ENCODE measurements around the gene CCDC149. TPM values are rescaled to one million over a fixed set of nuclear protein-coding genes. Genes with fewer than 3 reads are reported as not detected.

Gene CCDC149
- total and polyA plus RNA-seq, 5 donors from 2014 or later, result not detected

- DNase-seq (no peak), ATAC-seq (ENCODE audit: low read depth in 2 of 2) (no peak)
- Mint-ChIP-seq H3K4me1 (no peaks in the 10 kb centered on the region), H3K27me3 (peaks cover 21% of the 10 kb centered on the region), H3K36me3 (no peaks in the 10 kb centered on the region), H3K4me3 (no peak overlapping the region), H3K27ac (no peak overlapping the region), H3K9me3 (peaks cover 0 to 2% (median 0%) of the 10 kb centered on the region in 7 donors)
- Histone ChIP-seq H3K4me1 (ENCODE audit: control insufficient read depth, insufficient read depth, low read length, poor library complexity, severe bottlenecking) (no peaks in the 10 kb centered on the region), H3K4me3 (ENCODE audit: low read depth, low read length) (no peak overlapping the region), H3K27me3 (ENCODE audit: control insufficient read depth, insufficient read depth, low read length) (no peaks in the 10 kb centered on the region), H3K9me3 (ENCODE audit: control insufficient read depth in 2 of 2, low read length in 2 of 2) (no peaks in the 10 kb centered on the region), H3K27ac (ENCODE audit: insufficient read depth, low read length, poor library complexity, severe bottlenecking) (no peak overlapping the region), H3K36me3 (ENCODE audit: control insufficient read depth, insufficient read depth, low read length) (no peaks in the 10 kb centered on the region)
These were observed 106.4 kb downstream of the CCDC149 start for GRCh38 chr4:24806206-24806990.

- peaks cover 5% of the 10 kb centered on the region for H3K27me3 ChIP-seq (ENCODE audit: control insufficient read depth, insufficient read depth, low read length)
- H3K4me3 ChIP-seq (ENCODE audit: low read depth, low read length), result no peak overlapping the region
- Mint-ChIP-seq H3K9me3 (peaks cover 0 to 2% (median 0%) of the 10 kb centered on the region in 7 donors), H3K27ac (no peak overlapping the region), H3K4me3 (no peak overlapping the region), H3K27me3 (peaks cover 27% of the 10 kb centered on the region), H3K36me3 (no peaks in the 10 kb centered on the region), H3K4me1 (no peaks in the 10 kb centered on the region)
- H3K27ac ChIP-seq (ENCODE audit: insufficient read depth, low read length, poor library complexity, severe bottlenecking), result no peak overlapping the region
- no peak for ATAC-seq (ENCODE audit: low read depth in 2 of 2)
- no peak for DNase-seq
- H3K9me3 ChIP-seq (ENCODE audit: control insufficient read depth in 2 of 2, low read length in 2 of 2), result no peaks in the 10 kb centered on the region
- H3K4me1 ChIP-seq (ENCODE audit: control insufficient read depth, insufficient read depth, low read length, poor library complexity, severe bottlenecking), result no peaks in the 10 kb centered on the region
- no peaks in the 10 kb centered on the region for H3K36me3 ChIP-seq (ENCODE audit: control insufficient read depth, insufficient read depth, low read length)
These were observed 107.3 kb downstream of the CCDC149 start for GRCh38 chr4:24805566-24805965.

DNA sequence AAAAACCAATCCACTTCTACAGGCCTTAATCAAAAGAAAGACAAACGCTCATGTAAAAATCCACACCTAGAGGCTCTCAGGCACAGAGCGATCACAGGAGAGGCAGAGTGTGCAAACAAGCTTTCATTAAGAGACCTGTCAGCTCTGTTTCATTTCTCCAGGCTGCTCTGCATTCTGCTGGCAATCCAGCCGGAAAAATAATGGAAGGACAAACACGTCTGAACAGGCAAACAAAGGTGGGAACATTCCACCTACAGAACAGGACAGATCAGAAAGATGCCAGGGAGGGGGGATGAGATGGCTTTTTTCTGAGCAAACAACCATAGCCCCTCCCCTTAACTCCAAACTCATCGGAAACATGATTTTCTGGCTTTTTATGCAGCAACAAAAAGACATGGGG lies 107.8 kb downstream of the CCDC149 start:
- Mint-ChIP-seq H3K9me3 (peaks cover 0 to 2% (median 0%) of the 10 kb centered on the region in 7 donors), H3K4me1 (no peaks in the 10 kb centered on the region), H3K4me3 (no peak overlapping the region), H3K36me3 (no peaks in the 10 kb centered on the region), H3K27ac (no peak overlapping the region), H3K27me3 (peaks cover 28% of the 10 kb centered on the region)
- ATAC-seq (ENCODE audit: low read depth in 2 of 2), result no peak
- H3K9me3 ChIP-seq (ENCODE audit: control insufficient read depth in 2 of 2, low read length in 2 of 2), result no peaks in the 10 kb centered on the region
- peaks cover 5% of the 10 kb centered on the region for H3K27me3 ChIP-seq (ENCODE audit: control insufficient read depth, insufficient read depth, low read length)
- no peak overlapping the region for H3K4me3 ChIP-seq (ENCODE audit: low read depth, low read length)
- no peak overlapping the region for H3K27ac ChIP-seq (ENCODE audit: insufficient read depth, low read length, poor library complexity, severe bottlenecking)
- no peaks in the 10 kb centered on the region for H3K4me1 ChIP-seq (ENCODE audit: control insufficient read depth, insufficient read depth, low read length, poor library complexity, severe bottlenecking)
- no peak for DNase-seq
- no peaks in the 10 kb centered on the region for H3K36me3 ChIP-seq (ENCODE audit: control insufficient read depth, insufficient read depth, low read length)

- ATAC-seq (ENCODE audit: low read depth in 2 of 2) (no peak), DNase-seq (no peak)
- Histone ChIP-seq H3K27ac (ENCODE audit: insufficient read depth, low read length, poor library complexity, severe bottlenecking) (no peak overlapping the region), H3K4me3 (ENCODE audit: low read depth, low read length) (no peak overlapping the region), H3K36me3 (ENCODE audit: control insufficient read depth, insufficient read depth, low read length) (no peaks in the 10 kb centered on the region), H3K27me3 (ENCODE audit: control insufficient read depth, insufficient read depth, low read length) (peaks cover 5% of the 10 kb centered on the region), H3K4me1 (ENCODE audit: control insufficient read depth, insufficient read depth, low read length, poor library complexity, severe bottlenecking) (no peaks in the 10 kb centered on the region), H3K9me3 (ENCODE audit: control insufficient read depth in 2 of 2, low read length in 2 of 2) (no peaks in the 10 kb centered on the region)
- no peaks in the 10 kb centered on the region for H3K4me1 Mint-ChIP-seq
- H3K36me3 Mint-ChIP-seq, result no peaks in the 10 kb centered on the region
- peaks cover 0 to 7% (median 2%) of the 10 kb centered on the region in 7 donors for H3K9me3 Mint-ChIP-seq
- no peak overlapping the region for H3K4me3 Mint-ChIP-seq
- H3K27ac Mint-ChIP-seq, result no peak overlapping the region
- H3K27me3 Mint-ChIP-seq, result peaks cover 39% of the 10 kb centered on the region
These were observed 110.2 kb downstream of the CCDC149 start for GRCh38 chr4:24802648-24803047.

DNA sequence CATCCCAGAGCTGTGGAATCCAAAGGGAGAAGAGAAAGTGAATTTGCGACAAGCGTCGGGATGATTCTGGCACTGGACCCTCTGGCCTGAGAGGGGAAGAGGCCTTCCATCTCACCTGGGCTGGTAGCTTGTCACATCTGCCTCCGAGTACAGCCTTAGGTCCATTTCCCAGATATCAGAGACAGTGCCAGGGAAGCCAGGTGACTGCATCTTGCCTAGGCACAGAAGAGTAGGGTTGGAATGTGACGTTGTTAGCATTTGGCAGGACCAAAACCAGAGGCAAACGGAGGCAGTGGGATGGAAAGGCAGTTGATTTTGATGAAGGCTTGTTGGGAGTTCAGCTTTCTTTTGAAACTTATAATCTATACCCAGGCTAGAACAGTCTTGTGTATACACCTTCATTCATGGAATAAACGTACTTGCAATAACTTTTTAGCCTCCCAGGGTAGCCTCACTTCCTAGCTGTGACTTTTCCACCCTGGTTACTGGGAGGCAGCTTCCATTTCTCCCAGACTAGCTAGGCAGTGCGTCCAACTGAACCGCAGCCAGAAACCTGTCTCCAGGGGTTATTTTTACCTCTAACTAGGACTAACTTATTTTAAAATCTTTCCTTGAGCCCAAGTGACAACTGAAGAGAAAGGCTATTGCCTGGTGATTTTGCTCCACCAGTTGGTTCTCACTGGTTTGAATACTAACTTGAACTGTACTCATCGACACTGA lies 111.5 kb downstream of the CCDC149 start:
- Histone ChIP-seq H3K36me3 (ENCODE audit: control insufficient read depth, insufficient read depth, low read length) (no peaks in the 10 kb centered on the region), H3K27ac (ENCODE audit: insufficient read depth, low read length, poor library complexity, severe bottlenecking) (no peak overlapping the region), H3K27me3 (ENCODE audit: control insufficient read depth, insufficient read depth, low read length) (peaks cover 5% of the 10 kb centered on the region), H3K4me1 (ENCODE audit: control insufficient read depth, insufficient read depth, low read length, poor library complexity, severe bottlenecking) (no peaks in the 10 kb centered on the region), H3K9me3 (ENCODE audit: control insufficient read depth in 2 of 2, low read length in 2 of 2) (no peaks in the 10 kb centered on the region), H3K4me3 (ENCODE audit: low read depth, low read length) (no peak overlapping the region)
- no peak overlapping the region for H3K27ac Mint-ChIP-seq
- ATAC-seq (ENCODE audit: low read depth in 2 of 2) (no peak), DNase-seq (no peak)
- H3K36me3 Mint-ChIP-seq, result no peaks in the 10 kb centered on the region
- H3K4me3 Mint-ChIP-seq, result no peak overlapping the region
- no peaks in the 10 kb centered on the region for H3K4me1 Mint-ChIP-seq
- peaks cover 0 to 7% (median 2%) of the 10 kb centered on the region in 7 donors for H3K9me3 Mint-ChIP-seq
- peaks cover 39% of the 10 kb centered on the region for H3K27me3 Mint-ChIP-seq

- Histone ChIP-seq H3K27ac (ENCODE audit: insufficient read depth, low read length, poor library complexity, severe bottlenecking) (no peak overlapping the region), H3K4me3 (ENCODE audit: low read depth, low read length) (no peak overlapping the region), H3K9me3 (ENCODE audit: control insufficient read depth in 2 of 2, low read length in 2 of 2) (no peaks in the 10 kb centered on the region), H3K36me3 (ENCODE audit: control insufficient read depth, insufficient read depth, low read length) (no peaks in the 10 kb centered on the region), H3K4me1 (ENCODE audit: control insufficient read depth, insufficient read depth, low read length, poor library complexity, severe bottlenecking) (no peaks in the 10 kb centered on the region), H3K27me3 (ENCODE audit: control insufficient read depth, insufficient read depth, low read length) (peaks cover 5% of the 10 kb centered on the region)
- peaks cover 44% of the 10 kb centered on the region for H3K27me3 Mint-ChIP-seq
- H3K27ac Mint-ChIP-seq, result no peak overlapping the region
- DNase-seq (no peak), ATAC-seq (ENCODE audit: low read depth in 2 of 2) (no peak)
- no peaks in the 10 kb centered on the region for H3K36me3 Mint-ChIP-seq
- H3K4me1 Mint-ChIP-seq, result no peaks in the 10 kb centered on the region
- peaks cover 0 to 7% (median 1%) of the 10 kb centered on the region in 7 donors for H3K9me3 Mint-ChIP-seq
- H3K4me3 Mint-ChIP-seq, result no peak overlapping the region
These were observed 112.4 kb downstream of the CCDC149 start for GRCh38 chr4:24800325-24800895.

DNA sequence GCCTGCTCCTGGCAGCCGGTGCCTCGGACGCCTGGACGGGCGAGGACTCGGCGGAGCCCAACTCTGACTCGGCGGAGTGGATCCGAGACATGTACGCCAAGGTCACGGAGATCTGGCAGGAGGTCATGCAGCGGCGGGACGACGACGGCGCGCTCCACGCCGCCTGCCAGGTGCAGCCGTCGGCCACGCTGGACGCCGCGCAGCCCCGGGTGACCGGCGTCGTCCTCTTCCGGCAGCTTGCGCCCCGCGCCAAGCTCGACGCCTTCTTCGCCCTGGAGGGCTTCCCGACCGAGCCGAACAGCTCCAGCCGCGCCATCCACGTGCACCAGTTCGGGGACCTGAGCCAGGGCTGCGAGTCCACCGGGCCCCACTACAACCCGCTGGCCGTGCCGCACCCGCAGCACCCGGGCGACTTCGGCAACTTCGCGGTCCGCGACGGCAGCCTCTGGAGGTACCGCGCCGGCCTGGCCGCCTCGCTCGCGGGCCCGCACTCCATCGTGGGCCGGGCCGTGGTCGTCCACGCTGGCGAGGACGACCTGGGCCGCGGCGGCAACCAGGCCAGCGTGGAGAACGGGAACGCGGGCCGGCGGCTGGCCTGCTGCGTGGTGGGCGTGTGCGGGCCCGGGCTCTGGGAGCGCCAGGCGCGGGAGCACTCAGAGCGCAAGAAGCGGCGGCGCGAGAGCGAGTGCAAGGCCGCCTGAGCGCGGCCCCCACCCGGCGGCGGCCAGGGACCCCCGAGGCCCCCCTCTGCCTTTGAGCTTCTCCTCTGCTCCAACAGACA lies 113.1 kb downstream of the CCDC149 start:
- Histone ChIP-seq H3K36me3 (ENCODE audit: control insufficient read depth, insufficient read depth, low read length) (no peaks in the 10 kb centered on the region), H3K4me3 (ENCODE audit: low read depth, low read length) (no peak overlapping the region), H3K27me3 (ENCODE audit: control insufficient read depth, insufficient read depth, low read length) (peaks cover 5% of the 10 kb centered on the region), H3K4me1 (ENCODE audit: control insufficient read depth, insufficient read depth, low read length, poor library complexity, severe bottlenecking) (no peaks in the 10 kb centered on the region), H3K9me3 (ENCODE audit: control insufficient read depth in 2 of 2, low read length in 2 of 2) (no peaks in the 10 kb centered on the region), H3K27ac (ENCODE audit: insufficient read depth, low read length, poor library complexity, severe bottlenecking) (no peak overlapping the region)
- ATAC-seq (ENCODE audit: low read depth in 2 of 2) (no peak), DNase-seq (no peak)
- peaks cover 45% of the 10 kb centered on the region for H3K27me3 Mint-ChIP-seq
- no peak overlapping the region for H3K27ac Mint-ChIP-seq
- no peak overlapping the region for H3K4me3 Mint-ChIP-seq
- H3K9me3 Mint-ChIP-seq, result peaks cover 0 to 7% (median under 1%) of the 10 kb centered on the region in 7 donors
- no peaks in the 10 kb centered on the region for H3K36me3 Mint-ChIP-seq
- H3K4me1 Mint-ChIP-seq, result no peaks in the 10 kb centered on the region
